ENCODE data around the gene UPK3BL2.
"Not testable (repeated sequence)": the region's sequence is repeated elsewhere in the genome, so short reads cannot be mapped to it uniquely, and the experiment has no call there.

DNA sequence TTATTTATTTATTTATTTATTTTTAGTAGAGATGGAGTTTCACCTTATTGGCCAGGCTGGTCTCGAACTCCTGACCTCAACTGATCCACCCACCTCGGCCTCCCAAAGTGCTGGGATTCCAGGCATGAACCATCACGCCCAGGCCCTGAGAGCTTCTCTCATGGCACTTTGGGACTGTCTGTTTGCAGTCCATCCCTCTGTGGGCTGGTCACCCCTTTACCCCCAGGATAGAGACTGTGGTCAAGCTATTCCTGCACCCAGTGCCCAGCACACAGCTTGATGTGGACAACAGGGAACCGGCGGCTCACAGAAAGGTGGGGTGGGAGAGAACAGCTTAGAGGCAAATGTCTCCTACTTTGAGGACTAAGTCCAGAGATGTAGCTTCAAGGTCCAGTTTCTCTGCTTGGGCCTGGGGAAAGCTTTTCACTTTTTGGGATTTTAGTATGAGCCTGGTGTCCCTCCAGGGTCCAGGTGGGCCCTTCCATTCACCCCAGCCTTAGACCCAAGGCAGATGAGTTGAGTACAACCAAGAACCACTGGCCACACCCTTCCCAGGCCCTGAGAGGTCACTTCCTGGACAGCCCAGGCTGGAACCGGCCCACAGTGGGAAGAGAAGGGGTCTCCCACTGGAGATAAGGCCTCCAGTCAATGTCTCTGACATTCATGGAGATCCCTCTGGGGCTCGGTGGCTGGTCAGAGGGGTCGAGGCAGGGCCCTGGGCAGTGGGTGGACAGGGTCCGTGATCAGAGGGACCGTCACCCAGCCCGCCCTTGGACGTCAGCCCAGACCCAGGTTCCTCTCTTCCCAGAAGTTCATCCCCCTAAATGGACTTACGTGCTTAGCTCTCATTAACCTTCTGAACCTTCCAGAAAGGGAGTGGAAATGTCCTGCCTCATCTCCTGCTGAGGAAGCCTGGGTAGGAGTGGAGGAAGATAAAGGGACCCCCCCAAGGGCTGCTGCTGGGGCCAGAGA lies 15.4 kb downstream of the UPK3BL2 start:
- not testable (repeated sequence) for TF ChIP-seq EZH2 (IDR thresholded peaks at IDR 0.05; ENCODE audit: insufficient read depth, poor library complexity, severe bottlenecking); EZH2phosphoT487 (IDR thresholded peaks at IDR 0.05; ENCODE audit: insufficient read depth, low read depth)
